Kidney epithelial cell (primary cell): Measurements from ENCODE around the gene ATXN7L1. TPM values are rescaled to one million over a fixed set of nuclear protein-coding genes. Genes with fewer than 3 reads are reported as not detected.

Source experiments
- DNase-seq: peaks from one replicate; pipeline ENCODE4 v3.0.0-alpha.2; 2010; ENCODE audit warnings: low read depth
- H3K27me3 ChIP-seq: 2 replicates; pipeline ENCODE4 v1.6.0; 2011; ENCODE audit warnings: low read length; ENCODE audit not compliant: control insufficient read depth, insufficient read depth
- H3K36me3 ChIP-seq: 2 replicates; pipeline ENCODE4 v1.5.1; 2011; ENCODE audit warnings: low read length; ENCODE audit not compliant: control insufficient read depth, insufficient read depth
- H3K4me3 ChIP-seq: 2 replicates; pipeline ENCODE4 v1.5.1; 2011; ENCODE audit warnings: low read depth, mild to moderate bottlenecking, control low read depth, low read length
- CTCF ChIP-seq: IDR thresholded peaks from 2 replicates; pipeline ENCODE4 v1.5.1; 2011; ENCODE audit warnings: mild to moderate bottlenecking, moderate library complexity, low read length, control low read depth, inconsistent platforms; ENCODE audit not compliant: insufficient read depth, poor library complexity, severe bottlenecking
- total RNA-seq: library from RNA; depleted of rRNA; stranded (reverse); fragments of >200 nt; gene quantifications from 2 replicates; pipeline ENCODE4 v1.2.3, GENCODE V29; 2015

The ATXN7L1 gene
- total RNA-seq, 1 donor from 2014 or later, result 2.4 TPM

- DNase-seq, result no peak
- TF ChIP-seq CTCF, result no peak
- H3K27me3 ChIP-seq, result no peaks in the 10 kb centered on the region
- H3K4me3 ChIP-seq, result no peak overlapping the region
- no peaks in the 10 kb centered on the region for H3K36me3 ChIP-seq
Measured at GRCh38 chr7:105799677-105800076, 76.7 kb downstream of the ATXN7L1 start.

- no peak for DNase-seq
- no peaks in the 10 kb centered on the region for H3K36me3 ChIP-seq
- H3K4me3 ChIP-seq, result no peak overlapping the region
- no peak for TF ChIP-seq CTCF
- H3K27me3 ChIP-seq, result no peaks in the 10 kb centered on the region
Measured at GRCh38 chr7:105799006-105799405, 77.4 kb downstream of the ATXN7L1 start.

- DNase-seq, result no peak
- no peaks in the 10 kb centered on the region for H3K27me3 ChIP-seq
- TF ChIP-seq CTCF, result no peak
- H3K4me3 ChIP-seq, result no peak overlapping the region
- no peaks in the 10 kb centered on the region for H3K36me3 ChIP-seq
Measured at GRCh38 chr7:105797652-105798051, 78.7 kb downstream of the ATXN7L1 start.

GRCh38 chr7:105796365-105796764, 80.0 kb downstream of the ATXN7L1 start:
- no peak for DNase-seq
- no peaks in the 10 kb centered on the region for H3K36me3 ChIP-seq
- no peak for TF ChIP-seq CTCF
- no peaks in the 10 kb centered on the region for H3K27me3 ChIP-seq
- H3K4me3 ChIP-seq, result no peak overlapping the region

GRCh38 chr7:105794741-105795729, 81.4 kb downstream of the ATXN7L1 start:
- no peak for TF ChIP-seq CTCF
- Histone ChIP-seq H3K36me3 (no peaks in the 10 kb centered on the region), H3K4me3 (no peak overlapping the region), H3K27me3 (no peaks in the 10 kb centered on the region)
- DNase-seq, result no peak
